Raji (cell line): ENCODE results near the gene SNRPA.

ENCODE experiments used
- POLR2A ChIP-seq: IDR thresholded peaks from 2 replicates; pipeline ENCODE4 v1.6.1; 2011; ENCODE audit warnings: low read depth, low read length, control low read depth; ENCODE audit not compliant: insufficient read depth

Gene SNRPA

DNA sequence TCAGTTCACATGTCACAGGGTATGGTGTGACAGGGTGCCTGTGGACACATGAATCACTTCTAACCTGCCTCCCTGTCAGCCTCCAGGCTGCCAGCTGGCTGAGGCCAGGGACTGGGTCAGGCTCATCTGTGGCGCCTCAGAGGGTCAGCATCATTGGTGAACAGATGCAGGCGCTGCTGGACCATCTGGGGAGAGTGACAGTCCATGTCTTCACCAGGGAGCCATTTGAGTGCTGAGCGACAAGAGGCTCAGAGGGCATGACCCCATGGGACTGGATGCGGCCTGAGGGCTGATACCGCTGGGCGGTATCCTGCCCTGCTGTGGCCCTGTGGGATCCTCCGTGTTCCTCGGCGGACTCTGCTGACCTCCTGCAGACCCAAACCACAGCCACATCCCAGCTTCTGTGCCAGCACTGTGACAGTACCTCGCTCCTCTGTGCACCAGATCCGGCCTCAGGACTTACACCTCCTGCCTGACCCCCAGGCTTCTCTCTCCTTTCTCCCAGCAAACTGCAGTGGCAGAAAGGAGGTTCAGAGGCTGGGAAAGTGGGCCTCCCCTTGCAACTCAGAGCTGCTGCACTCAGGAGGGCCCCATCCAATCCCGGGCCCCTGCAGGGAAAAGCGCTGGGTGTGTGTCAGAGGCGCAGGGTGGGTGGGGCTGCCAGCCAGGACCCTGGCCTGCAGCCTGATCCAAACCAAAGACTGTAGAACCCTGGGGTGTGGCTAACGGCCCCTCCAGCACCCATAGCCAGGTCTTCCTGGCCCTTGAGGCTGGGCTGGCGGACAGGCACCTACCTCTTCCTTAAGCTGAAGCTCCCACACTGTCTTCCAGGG lies 10.9 kb upstream of the SNRPA start:
- TF ChIP-seq POLR2A, result no peak

GRCh38 chr19:40740747-40741146 lies 10.3 kb upstream of the SNRPA start:
- no peak for TF ChIP-seq POLR2A

DNA sequence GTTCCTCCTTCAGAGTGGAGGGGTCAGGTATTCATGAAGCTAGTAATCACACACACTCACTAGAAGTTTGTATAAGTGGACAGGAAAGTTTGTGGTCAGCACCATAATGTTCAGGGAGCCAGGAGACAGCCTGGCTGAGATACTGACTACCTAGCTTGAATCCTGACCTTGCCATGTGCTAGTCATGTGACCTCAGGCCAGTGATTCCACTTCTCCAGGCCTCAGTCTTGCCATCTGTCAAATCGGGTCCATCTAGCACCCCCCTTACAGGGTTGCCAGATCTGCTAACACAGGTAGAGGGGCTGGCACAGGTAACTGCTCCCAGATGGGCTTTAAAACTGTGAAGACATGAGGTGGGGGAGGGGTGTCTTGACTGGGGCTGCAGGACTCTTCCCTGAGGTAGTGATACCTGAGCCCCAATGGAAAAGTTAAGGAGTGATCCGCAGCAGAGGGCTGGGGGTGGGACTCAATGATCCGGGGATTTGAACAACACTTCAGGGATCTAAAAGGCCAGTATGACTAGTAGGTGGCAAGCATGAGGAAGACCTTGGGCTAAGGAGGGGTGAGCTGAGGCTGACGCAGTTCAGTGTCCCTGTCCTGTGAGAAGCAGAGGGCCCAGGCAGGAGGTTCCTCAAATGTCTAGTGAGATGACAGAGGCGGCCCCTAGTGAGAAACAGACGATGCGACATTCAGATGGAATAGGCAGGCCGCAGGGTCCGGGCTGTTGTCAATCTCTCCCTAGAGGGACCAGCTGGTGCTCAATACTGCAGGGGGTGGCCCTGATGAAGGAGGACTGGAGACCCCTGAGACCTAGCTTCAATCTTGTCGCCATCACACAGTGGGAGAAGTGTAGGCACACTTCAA lies 9.2 kb upstream of the SNRPA start:
- TF ChIP-seq POLR2A, result no peak

DNA sequence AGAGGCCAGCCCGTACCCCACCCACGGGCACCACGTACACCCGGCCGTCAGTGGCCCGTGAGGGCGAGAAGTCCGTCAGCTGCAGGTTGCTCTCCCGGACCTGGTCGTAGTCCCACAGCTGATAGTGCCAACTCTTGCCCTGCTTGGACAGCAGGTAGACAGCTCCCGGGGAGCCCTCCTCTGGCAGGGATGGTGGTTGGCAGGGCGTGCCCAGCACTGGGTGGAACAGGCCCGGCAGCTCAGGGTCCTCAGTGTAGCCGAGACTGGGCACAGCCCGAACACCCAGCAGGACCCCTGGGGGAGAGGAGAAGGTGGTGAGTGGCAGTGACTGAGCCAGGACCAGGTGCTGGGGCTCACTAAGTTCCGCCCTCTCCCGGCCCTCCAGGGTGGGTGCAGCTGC lies 8.5 kb upstream of the SNRPA start:
- TF ChIP-seq POLR2A, result no peak

GRCh38 chr19:40742886-40743285 lies 8.1 kb upstream of the SNRPA start:
- no peak for TF ChIP-seq POLR2A

DNA sequence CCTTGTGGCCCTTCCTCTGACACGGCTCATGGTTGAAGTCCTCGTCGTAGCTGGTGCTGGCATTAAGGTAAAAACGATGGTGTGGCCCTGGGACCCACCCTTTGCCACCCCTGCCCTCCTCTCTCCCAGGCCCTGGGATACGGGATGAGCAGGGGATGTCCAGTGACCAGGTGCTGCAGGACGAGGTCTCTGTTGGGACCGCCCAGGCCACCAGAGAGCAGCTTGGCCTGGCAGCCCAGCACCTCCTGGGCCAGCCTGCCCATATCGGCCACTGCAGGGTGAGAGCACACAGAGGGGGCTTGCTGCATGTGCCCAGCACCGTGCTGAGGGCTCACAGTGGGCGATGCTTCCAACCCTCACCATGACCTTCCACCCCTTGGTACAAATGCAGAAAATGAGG lies 7.1 kb upstream of the SNRPA start:
- no peak for TF ChIP-seq POLR2A

DNA sequence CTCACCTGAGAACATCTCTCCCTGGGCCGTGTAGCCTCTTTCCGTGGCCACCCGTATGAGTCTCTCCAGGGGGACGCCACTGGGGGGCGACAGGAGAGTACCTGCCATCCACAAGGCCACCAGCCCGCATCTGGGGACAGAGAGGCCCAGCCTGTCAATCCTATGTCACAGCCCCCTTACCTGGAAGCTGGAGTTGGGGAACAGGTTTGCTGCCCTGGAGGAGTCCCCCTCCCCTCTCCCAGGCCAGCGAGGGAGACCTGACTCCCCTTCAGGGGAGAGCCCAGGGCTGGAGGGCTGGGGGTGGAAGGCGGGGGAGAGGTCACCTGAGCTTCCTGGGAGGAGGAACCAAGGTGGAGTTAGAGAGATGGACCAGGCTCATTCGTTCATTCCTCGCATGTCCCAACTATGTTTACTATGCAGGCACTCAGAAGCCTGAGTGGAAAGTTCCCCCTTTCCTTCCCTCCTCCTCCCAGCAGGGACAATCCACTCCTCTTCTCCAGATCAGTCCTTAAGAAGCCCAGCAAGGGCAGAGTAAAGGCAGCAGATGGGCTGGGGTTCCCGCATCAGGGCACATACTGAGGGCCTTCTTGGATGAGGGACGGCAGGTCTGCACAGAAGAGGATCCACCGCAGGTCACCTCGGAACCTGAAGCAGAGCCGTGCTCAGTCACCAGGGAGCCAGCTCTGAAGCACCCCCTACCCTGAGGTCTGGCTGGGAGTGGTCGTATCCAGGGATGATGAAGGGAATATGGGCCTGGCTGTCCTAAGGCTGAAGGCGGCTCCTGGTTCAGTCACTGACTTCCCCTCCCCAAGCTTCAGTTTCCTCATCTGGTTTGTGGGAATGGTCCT lies 6.2 kb upstream of the SNRPA start:
- no peak for TF ChIP-seq POLR2A

GRCh38 chr19:40745402-40745780 lies 5.6 kb upstream of the SNRPA start:
- TF ChIP-seq POLR2A, result no peak

DNA sequence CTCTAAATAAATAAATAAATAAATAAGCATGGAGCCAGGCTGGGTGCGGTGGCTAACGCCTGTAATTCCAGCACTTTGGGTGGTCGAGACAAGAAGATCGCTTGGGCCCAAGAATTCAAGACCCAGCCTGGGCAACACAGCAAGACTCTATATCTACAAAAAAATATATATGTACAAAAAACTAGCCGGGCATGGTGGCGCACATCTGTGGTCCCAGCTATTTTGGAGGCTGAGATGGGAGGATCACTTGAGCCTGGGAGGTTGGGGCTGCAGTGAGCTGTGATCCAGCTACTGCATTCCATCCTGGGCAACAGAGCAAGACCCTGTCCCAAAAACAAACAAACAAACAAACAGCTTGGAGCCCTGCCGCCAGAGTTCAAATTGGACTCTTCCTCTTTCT lies 3.5 kb upstream of the SNRPA start:
- no peak for TF ChIP-seq POLR2A

GRCh38 chr19:40750058-40750873 lies 737 bp upstream of the SNRPA start, which contains the start of gene ACTMAP:
Gene ACTMAP, minus strand, starts transcription at chr19:40750477. Its CDS starts 674 bp downstream, at chr19:40749803.
- peak; percentile 40; the same call in 1 of the 2 replicates for TF ChIP-seq POLR2A

GRCh38 chr19:40752257-40752781 lies 1.3 kb downstream of the SNRPA start:
- TF ChIP-seq POLR2A, result no peak

- no peak for TF ChIP-seq POLR2A
Measured at GRCh38 chr19:40754611-40755247, 3.7 kb downstream of the SNRPA start.

DNA sequence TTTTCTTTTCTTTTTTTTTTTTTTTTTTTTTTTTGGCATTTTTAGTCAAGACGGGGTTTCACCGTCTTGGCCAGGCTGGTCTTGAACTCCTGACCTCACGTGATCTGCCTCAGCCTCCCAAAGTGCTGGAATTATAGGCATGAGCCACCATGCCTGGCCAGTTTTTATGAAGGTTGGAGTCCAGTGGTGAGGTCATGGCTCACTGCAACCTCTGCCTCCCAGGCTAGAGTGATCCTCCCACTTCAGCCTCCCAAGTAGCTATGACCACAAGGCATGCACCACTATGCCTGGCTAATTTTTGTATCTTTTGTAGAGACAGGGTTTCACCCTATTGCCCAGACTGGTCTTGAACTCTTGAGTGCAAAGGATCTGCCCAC lies 4.2 kb downstream of the SNRPA start:
- no peak for TF ChIP-seq POLR2A

DNA sequence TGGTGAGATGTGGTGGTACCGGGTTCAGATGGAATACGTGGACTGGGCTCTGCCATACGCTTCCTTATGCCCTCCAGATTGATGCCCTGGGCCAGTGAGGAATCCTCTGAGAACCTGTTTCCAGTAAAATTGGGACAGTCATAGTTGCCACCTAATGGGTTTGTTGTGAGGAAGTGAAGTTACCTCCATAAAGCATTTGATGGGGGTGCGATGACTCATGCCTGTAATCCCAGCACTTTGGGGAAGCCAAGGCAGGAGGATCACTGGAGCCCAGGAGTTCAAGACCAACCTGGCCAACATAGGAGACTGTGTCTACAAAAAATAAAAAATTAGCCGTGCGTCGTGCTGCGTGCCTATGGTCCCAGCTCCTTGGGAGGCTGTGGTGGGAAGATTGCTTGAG lies 4.8 kb downstream of the SNRPA start:
- TF ChIP-seq POLR2A, result no peak
